GM21515 (cell line): Measurements from ENCODE around the gene RCE1.

Experiments used
- ATAC-seq: cut with Tn5 transposase; IDR thresholded peaks from one replicate; pipeline ENCODE4 v1.9.1; 2021; ENCODE audit not compliant: unreplicated experiment

The RCE1 gene

DNA sequence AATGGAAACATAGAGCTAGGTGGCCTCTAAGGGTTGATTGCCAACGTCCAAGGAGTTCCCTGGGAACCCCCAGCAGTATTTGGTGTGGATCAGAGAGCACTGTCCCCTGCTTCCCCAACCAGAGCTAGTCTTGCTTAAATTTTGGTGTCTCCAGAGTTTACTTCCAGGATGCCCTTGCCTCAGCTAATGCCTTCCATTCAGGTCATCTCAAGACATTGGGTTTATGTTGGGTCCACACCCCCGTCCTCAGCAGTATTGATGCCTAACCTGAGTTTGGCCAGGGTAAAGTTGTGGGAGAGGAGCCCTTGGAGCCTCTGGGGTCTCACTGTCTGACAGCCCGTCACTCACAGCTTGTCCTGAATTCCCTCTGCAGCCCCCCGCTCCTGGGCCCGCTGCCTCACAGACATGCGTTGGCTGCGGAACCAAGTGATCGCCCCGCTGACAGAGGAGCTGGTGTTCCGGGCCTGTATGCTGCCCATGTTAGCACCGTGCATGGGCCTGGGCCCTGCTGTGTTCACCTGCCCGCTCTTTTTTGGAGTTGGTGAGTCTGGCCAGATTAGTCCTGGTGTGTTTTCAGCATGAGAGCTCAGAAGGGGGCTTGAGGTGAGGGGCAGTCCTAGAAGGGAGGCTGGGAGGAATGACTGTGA lies 1.4 kb downstream of the RCE1 start:
- ATAC-seq, result no peak

DNA sequence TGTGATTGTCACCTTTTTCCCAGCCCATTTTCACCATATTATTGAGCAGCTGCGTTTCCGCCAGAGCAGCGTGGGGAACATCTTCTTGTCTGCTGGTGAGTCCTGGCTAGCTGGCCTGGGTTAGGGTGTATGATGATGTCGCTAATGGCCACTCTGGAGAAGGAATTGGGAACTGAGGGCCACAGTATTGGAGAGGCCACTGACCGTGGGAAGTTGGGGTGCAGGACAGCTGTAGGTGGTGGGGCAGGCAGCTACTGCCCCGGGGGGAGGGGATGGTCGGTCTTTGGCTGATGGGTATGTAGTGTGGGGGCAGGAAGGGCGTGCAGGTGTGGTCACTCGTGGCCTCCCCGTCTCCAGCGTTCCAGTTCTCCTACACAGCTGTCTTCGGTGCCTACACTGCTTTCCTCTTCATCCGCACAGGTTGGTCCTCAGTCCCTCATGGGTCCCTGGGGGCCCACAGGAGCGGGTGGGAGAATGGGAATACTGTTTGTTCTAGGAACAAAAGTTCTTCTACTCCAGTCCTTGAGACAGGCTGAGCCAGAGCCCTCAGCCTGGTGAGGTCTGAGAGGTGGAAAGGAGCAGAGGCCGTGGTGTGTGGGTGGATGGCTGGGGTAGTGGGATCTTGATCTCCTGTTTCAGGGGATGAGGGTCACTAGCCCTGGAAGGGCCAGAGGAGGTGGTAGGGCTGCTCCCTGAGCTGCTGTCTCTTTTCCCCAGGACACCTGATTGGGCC lies 2.1 kb downstream of the RCE1 start:
- ATAC-seq, result no peak

DNA sequence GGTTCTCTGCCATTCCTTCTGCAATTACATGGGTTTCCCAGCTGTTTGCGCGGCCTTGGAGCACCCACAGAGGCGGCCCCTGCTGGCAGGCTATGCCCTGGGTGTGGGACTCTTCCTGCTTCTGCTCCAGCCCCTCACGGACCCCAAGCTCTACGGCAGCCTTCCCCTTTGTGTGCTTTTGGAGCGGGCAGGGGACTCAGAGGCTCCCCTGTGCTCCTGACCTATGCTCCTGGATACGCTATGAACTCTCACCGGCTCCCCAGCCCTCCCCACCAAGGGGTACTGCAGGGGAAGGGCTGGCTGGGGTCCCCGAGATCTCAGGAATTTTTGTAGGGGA lies 2.6 kb downstream of the RCE1 start:
- no peak for ATAC-seq

DNA sequence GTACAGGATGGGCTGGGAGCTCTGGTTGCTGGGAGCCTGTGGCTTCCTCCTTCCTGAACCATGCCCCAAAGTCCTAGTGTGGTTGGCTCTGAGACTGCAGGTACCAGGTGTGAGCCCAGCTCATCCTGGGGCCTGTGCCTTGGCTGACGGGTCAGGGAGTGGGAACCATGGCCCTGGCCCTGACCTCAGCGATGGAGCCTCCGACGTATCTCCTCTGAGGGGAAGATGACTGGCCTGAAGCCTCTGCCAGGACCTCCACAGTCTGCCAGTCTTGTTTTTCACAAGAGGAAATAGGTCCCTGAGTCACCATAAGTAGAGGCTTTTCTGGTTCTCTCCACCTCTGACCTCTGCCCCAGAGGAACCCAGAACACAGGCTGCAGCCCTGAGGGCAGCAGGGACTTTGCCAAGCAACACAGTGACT lies 3.4 kb downstream of the RCE1 start:
- ATAC-seq, result no peak

DNA sequence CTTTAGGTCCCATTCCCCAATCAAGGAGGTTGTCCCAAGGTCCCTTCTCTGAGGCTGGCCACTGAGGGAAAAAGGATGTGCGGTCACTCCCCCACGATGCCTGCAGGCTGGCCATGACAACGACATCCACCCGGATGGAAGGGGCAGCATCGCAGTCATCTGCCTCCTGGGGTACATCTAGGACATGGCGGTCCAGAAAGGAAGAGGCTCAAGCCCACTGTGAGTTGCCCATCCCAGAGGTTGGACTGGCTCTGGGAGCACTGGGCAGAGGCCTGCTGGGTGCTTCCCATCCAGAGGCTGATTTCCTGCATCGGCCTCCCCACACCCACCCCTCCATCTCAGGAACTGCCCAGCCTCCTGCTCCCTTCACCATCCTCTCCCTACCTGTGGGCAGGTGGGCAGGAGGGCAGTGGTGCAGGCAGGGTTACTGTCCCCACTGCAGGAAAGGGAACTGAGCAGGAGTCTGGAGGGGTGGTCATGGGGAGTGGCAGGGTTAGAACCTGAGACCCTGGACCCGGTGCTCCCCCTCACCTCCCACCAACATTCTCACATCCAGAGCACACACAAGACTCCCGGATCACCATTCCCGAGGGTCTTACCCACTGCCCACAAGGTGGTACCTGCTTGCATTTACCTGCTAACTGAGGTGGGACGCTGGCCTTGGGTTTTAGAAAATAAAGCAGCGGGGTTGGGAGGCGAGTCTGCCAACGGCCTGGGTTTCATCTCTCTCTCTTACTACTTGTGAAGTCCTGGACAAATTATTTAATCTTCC lies 4.4 kb downstream of the RCE1 start:
- ATAC-seq, result no peak

DNA sequence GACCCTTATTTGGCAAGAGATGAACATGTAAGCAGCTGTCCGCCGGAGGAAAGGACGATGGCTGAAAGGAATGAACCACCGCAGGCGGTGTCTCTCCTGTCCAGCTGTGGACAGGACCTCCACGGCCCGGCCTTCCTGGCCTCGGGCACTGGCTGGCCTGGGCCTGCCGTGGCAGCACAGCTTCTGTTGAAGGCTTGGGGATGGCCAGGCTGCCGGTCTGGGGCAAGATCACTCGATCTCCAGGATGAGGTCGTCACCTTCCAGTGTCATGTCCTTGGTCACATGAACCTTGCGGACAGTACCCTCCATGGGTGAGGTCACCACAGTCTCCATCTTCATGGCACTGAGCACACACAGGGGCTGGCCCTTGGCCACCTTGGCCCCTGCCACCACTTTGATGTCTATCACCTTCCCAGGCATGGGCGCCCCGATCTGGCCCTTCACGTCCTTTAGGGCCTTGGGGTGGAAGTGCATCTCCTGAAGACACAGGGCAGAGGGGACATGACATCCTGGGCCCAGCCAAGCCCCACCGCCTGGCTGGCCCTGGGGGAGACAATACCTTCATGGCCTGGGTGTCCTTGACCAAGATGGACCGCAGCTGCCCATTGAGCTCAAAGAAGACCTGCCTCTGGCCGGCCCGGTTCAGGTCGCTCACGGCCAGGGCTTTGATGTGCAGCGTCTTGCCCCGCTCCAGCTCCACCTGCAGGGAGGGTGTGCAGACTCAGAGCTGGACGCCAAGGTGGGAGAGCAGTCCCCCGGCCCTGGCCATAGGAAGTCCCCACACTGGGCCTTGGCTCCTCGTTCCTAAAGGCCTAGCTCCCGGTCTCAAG lies 5.6 kb downstream of the RCE1 start:
- no peak for ATAC-seq

DNA sequence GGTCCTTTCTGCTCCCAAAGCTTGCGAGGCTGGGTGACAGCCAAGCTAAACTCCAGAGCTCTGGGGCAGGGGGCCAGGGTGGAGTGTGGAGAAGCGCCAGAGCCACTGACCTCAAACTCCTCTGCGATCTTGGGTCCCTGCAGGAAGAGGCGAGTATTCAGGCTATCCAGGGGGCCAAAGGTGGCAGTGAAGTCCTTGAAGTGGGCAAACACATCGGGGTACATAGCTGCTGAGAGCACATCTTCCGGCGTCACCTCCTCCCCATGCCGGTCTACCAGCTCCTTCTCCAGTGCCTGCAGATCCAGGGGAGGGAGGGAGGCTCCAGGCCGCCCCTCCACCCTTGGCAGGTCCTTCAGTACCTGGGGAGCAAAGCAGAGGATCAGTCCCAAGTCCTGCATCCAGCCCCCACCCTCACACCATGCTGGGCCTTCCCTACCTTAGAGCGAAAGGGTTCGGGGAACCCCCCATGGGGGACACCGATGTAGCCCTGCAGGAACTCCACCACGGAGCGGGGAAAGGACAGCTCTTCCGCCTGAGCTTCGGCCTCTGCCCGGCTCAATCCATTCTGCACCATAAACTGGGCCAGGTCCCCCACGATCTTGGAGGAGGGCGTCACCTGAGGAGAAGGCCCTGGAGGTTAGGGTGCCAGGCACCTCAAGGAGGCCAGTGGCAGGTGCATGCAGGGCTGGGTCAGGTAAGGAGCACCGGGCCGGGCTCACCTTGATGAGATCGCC lies 6.4 kb downstream of the RCE1 start:
- ATAC-seq, result no peak

DNA sequence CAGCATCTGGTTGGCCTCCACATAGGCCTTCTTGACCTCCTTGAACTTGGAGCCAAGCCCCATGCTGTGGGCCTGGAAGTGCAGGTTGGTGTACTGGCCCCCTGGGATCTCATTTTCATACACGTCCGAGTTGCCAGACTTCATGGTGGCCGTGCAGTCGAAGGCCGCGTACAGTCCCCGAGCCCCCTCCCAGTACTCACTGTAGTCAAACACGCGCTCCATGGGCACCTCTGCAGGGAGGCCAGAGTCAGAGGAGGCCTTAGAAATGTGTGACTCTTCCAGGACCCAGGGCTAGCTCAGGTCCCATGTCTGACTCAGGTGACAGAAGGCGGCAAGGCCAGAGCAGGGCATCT lies 7.0 kb downstream of the RCE1 start:
- ATAC-seq, result no peak

DNA sequence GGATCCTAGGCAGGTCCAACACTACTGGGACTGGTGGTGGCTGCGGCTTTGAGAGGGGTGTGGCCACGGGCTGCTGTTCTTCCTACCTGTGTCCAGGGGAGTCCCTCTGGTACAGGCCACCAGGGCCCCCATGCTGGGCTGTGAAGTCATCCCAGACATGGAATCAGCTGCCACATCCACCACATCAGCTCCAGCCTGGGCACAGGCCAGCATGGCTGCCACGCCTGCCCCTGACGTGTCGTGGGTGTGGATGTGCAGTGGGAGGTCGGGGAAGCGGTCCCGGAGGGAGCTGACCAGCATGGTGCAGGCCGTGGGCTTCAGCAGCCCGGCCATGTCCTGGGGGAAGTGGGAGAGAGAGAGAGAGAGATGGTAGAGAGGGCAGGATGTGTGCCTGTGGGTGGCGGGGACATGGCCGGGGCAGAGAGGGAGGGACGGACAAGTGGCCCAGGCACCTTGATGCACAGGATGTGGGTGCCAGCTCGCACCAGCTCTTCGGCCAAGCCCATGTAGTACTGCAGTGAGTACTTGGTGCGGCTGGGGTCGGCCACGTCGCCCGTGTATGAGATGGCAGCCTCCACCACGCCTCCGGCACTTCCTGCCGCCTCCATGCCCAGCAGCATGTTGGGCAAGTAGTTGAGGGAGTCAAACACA lies 7.5 kb downstream of the RCE1 start:
- no peak for ATAC-seq

DNA sequence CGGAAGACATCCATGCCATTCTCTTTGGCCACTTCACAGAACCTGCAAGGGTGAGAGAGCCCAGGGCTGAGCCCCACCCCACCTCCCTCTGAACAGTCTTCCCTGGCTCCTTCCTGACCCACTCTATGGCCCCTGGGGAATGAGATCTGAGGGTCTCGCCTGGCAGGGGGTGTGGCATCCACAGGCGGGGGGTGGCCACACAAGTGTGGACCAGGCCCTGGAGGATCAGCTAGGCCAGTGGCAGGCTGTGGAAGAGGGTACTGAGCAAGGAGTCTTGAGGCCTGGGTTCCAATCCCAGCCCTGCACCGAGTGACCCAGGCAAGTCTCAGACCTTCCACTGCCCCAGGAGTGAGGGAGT lies 8.0 kb downstream of the RCE1 start:
- ATAC-seq, result no peak

DNA sequence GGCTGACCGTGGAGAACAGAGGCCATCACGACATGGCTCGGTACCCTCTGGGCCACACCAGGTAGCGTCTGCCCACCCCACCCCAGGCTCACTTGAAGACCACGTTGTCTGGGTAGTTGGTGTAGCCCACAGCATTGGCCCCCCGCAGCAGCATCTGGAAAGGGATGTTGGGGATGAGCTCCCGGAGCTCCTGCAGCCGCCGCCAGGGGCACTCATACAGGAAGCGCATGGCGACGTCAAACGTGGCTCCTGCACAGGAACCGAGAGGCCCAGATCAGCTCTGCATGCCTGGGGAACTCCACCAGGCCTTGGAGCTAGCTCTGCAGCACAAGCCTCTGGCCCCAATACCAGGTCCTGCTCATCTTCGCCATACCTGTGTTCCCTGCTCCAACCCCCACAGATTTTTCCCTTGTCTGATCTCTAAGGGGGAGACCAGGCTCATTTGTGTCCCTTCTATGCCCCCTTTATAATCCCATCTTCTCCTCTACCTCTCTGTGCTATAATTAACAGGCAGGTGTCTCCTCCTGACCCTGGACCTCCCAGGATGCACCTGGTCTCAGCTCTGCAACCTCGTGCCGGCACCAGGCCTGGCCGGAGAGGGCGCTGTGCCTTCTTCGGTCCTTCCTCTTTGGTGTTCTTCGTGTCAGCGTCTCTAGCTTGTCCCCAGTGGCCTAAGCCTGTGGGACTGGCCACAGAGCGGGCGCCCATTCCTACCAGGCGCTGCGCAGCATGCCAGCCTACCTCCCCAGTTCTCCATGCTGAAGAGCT lies 8.6 kb downstream of the RCE1 start:
- ATAC-seq, result no peak

DNA sequence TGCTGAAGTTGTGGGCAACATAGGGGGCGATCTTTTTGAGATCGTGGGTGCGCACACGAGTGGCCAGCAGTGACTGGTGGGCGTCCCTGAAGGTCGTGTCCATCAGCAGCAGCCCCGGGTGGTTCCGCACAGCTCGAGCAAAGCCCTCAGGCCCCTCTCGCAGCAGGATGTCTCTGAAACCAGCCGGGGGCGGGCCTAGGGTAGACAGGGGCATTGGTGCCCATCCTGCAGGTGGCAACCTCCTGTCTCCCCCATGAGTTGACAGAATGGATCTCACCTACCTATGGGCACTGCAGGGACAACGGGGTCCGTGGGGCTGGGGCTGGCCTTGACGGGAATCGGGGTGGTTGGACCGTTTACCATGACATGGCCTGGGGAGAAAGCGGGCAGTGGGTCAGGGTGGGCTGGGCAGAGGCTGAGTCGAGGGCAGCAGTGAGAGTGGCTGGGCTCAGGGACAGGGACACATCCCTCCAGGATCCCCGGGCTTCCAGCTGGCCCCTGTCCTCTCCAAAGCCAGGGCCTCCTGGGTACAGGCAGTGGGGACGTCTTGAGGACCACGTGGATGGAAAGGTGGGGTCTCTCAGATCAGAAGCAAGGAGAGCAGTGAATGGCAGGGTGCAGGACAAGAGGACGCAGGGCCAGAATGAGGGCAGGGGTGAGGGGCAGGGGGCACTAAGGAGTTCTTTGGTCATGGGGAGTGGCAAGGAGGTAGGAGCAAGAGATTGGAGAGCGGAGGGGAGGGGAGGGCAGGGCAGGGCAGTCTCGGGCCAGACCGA lies 9.4 kb downstream of the RCE1 start:
- ATAC-seq, result no peak

DNA sequence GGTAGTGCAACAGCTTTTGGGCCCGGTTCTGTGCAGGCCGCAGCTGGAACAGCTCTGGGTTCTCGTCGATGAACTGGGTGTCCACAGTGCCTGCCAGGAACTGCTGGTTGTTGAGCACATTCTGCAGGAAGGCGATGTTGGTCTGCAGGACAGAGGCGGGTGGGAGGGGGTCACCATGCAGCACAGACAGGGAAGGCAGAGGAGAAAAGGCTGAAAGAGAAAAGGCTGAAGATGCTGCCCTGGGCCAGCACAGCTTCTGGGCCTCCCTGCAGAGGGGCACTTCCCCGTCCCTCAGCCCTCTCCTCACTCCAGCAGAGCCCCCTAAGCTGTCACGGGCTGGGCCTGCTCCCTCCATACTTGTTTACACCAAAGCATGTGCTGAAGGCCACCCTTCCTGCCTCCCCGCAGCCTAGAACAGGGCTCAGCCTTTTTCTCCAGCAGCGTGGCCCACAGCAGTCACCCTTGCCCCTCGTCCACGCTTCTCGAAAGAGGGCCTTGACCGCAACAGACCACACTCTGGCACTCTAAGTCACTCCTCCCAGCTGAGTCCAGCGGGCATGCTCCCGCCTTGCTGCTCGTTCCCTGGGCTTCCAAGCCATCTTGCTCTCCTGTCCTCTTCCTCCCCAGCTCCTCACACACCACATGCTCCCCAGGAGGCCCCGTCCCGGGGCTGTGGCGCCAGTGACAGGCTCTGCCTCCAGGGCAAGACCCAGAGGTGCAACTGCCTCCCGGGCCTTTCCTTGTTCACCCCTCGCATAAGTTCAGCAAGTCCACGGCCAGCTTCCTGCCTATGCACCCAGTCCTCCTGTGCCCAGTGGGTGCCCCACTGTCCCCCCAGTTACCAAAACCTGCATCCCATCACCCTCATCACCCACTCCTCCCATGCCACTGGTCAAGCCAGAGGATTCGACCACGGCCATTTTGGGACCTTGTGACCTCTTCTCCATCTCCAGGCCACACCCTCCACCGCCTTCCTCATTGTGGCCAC lies 10.3 kb downstream of the RCE1 start:
- no peak for ATAC-seq

DNA sequence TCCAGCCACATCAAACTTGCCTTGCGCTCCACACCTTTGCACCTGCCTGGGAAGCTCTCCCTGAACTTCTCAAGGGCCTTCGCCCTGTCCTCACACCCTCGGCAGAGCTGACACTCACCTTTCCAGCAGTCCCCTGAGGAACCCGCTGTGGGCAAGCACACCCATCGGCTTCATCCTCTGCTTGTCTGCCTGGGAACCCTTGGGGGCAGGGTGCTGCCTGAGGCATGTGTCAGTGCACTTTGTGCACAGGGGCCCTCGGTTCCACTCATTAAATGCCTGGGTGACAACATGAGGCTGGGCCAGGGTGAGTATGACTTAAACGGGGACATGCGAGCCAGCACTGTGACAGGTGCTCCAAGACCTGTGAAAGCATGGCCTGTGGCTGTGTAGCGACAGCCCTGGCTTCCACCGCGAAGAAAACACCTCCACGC lies 11.0 kb downstream of the RCE1 start:
- ATAC-seq, result no peak

DNA sequence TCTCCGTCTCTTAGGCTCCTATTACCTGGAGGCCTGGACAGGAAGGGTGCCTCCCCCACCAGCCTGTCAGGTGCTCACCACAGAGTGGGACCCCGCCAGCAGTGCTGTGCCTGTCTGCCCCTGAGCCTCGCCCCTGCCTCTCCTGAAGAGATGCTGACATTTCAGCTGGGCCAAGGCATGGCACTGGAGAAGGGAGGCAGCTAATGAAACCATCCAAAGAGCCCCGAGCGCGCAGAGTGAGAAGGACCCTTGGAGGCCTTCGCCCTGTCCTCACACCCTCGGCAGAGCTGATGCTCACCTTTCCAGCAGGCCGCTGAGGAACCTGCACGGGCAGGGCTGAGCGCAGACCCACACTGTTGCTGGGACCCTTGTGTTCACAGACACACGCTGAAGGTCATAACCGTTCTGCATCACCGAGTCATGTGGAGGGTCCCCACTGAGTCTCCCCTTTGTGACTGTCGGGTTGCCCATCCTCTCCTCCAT lies 11.5 kb downstream of the RCE1 start:
- ATAC-seq, result no peak

DNA sequence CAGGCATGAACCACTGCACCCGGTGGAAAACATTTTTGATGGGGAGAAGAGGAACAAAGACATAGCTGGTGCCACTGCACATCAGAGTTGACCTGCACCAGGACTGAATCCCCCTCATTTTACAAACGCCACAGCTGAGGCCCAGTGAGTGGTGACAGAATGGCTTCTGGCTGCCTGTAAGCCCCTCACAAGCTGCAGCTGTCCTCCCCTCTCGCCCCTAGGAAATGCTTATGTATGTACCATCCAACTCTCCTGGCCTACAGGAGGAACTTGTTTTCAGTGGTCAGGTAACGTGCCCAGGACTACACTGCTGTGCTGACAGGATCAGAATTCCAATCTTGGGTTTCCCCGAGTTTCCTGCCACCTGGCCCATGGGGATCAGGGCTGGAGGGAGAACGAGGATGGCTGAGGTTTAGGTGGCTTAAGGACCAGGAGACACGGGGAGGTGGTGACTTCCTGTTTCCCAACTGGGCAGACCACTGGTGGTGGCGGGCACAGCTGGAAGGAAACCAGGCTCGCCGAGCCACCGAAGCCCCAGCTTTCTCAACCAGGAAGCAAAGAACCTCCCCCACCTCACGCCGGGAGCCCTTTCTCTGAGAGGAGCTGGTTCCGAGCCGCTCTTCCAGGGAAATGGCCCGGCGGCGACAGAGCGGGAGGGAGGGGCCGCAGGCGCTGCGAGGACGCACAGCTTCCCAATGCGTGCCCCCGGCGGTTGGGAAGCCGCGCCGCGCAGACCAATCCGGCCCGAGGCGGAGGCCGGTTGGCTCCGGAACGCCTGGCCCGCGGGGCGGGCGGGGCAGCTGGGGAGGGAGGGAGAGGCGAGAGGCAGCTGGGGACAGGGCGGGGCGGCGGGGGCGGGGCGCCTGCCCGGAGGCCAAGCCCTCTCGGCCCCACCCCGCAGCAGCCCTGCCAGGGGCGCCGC lies 12.6 kb downstream of the RCE1 start:
- ATAC-seq, result peak; percentile 64
